Skin of body (tissue), 2 donors: Measurements from ENCODE around the gene MACROD1. TPM values are rescaled to one million over a fixed set of nuclear protein-coding genes. Genes with fewer than 3 reads are reported as not detected.

ENCODE experiments used
- DNase-seq: peaks from one replicate; lab custom pipeline; 2025; lab: John Stamatoyannopoulos, UW
- total RNA-seq: library from RNA; depleted of rRNA; stranded (reverse); fragments of >200 nt; gene quantifications from one replicate; pipeline ENCODE4 v1.2.3, GENCODE V29; 2014

MACROD1 gene
- total RNA-seq, 1 donor from 2014 or later: 23.1 TPM

GRCh38 chr11:64113462-64113780, 52.5 kb downstream of the MACROD1 start:
- no peak for DNase-seq

GRCh38 chr11:64112771-64113461, 53.0 kb downstream of the MACROD1 start:
- DNase-seq: no peak

GRCh38 chr11:64110465-64111375, 55.2 kb downstream of the MACROD1 start:
- DNase-seq: no peak

- DNase-seq: no peak
These were observed 56.6 kb downstream of the MACROD1 start for GRCh38 chr11:64109332-64109731.

GRCh38 chr11:64107303-64107702, 58.6 kb downstream of the MACROD1 start:
- DNase-seq: no peak

- no peak for DNase-seq
These were observed 61.3 kb downstream of the MACROD1 start for GRCh38 chr11:64104632-64105031.

GRCh38 chr11:64103277-64103985, 62.5 kb downstream of the MACROD1 start:
- peak; percentile 23 for DNase-seq

- peak; percentile 56 for DNase-seq
These were observed 63.7 kb downstream of the MACROD1 start for GRCh38 chr11:64102005-64102738.

- no peak for DNase-seq
These were observed 64.5 kb downstream of the MACROD1 start for GRCh38 chr11:64101461-64101860.

- DNase-seq: peak; percentile 13
These were observed 65.0 kb downstream of the MACROD1 start for GRCh38 chr11:64100782-64101353.

GRCh38 chr11:64100360-64100759, 65.6 kb downstream of the MACROD1 start:
- no peak for DNase-seq

- DNase-seq: no peak
These were observed 66.5 kb downstream of the MACROD1 start for GRCh38 chr11:64099436-64099835.

GRCh38 chr11:64098318-64098831, 67.5 kb downstream of the MACROD1 start:
- peak; percentile 16 for DNase-seq

GRCh38 chr11:64097468-64098317, 68.2 kb downstream of the MACROD1 start:
- DNase-seq: no peak

GRCh38 chr11:64096835-64097234, 69.1 kb downstream of the MACROD1 start:
- no peak for DNase-seq

- DNase-seq: no peak
These were observed 70.0 kb downstream of the MACROD1 start for GRCh38 chr11:64095949-64096348.

- no peak for DNase-seq
These were observed 70.6 kb downstream of the MACROD1 start for GRCh38 chr11:64095273-64095817.

- DNase-seq: no peak
These were observed 71.3 kb downstream of the MACROD1 start for GRCh38 chr11:64094463-64095260.
